SU-DHL-6 (cell line): ENCODE measurements around the gene EML6.

Experiments
- EZH2phosphoT487 ChIP-seq: fragments of 200-600 bp; sonication (generic), shearing (Covaris generic); conservative IDR thresholded peaks from 2 replicates; pipeline ENCODE4 v1.6.1; 2018; ENCODE audit warnings: mild to moderate bottlenecking, antibody characterized with exemption, low read length, moderate library complexity, mixed read lengths
- TF ChIP-seq, protein P1 (sequence below): fragments of 200-600 bp; sonication (generic); IDR thresholded peaks from one replicate; pipeline ENCODE4 v1.5.1; 2017; ENCODE audit warnings: antibody characterized with exemption, mild to moderate bottlenecking, low read length, moderate library complexity; ENCODE audit not compliant: insufficient read depth, poor library complexity, severe bottlenecking

DNA sequence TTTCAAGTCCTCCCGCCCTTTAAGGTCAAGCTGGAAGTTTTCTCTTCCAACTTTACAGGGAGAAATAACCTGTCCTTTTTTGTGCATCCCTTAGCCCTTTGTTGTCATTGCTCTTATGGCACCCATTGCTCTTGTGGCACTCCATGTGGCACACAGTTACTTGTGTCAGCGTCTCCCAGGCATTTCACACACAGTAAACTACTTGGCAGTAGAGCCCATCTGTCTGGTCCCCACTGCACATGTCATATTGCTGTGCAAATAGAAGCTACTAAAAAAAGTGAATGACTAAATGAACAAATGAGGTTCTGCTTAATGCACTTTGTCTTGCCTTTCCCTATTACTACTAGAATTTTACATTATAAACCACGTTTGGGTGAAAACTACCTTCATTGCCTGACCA, 149.3 kb downstream of the EML6 start:
- TF ChIP-seq, protein P1, sequence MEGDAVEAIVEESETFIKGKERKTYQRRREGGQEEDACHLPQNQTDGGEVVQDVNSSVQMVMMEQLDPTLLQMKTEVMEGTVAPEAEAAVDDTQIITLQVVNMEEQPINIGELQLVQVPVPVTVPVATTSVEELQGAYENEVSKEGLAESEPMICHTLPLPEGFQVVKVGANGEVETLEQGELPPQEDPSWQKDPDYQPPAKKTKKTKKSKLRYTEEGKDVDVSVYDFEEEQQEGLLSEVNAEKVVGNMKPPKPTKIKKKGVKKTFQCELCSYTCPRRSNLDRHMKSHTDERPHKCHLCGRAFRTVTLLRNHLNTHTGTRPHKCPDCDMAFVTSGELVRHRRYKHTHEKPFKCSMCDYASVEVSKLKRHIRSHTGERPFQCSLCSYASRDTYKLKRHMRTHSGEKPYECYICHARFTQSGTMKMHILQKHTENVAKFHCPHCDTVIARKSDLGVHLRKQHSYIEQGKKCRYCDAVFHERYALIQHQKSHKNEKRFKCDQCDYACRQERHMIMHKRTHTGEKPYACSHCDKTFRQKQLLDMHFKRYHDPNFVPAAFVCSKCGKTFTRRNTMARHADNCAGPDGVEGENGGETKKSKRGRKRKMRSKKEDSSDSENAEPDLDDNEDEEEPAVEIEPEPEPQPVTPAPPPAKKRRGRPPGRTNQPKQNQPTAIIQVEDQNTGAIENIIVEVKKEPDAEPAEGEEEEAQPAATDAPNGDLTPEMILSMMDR, result no peak
- TF ChIP-seq EZH2phosphoT487, result no peak
